ENCODE data around the gene UCHL3. TPM values are rescaled to one million over a fixed set of nuclear protein-coding genes. Genes with fewer than 3 reads are reported as not detected.

UCHL3 gene
- total RNA-seq: 29.6 and 52.5 TPM in 2 replicates

GRCh38 chr13:75549262-75550158 lies at the start of gene UCHL3:
Gene UCHL3, plus strand, starts transcription at chr13:75549791. Its CDS starts 30 bp downstream, at chr13:75549821.

GRCh38 chr13:75537401-75538365 lies 11.9 kb upstream of the UCHL3 start, which contains the start of gene COMMD6:
Gene COMMD6, minus strand, starts transcription at chr13:75537841. Its CDS starts 36 bp downstream, at chr13:75537805.

GRCh38 chr13:75635828-75636435 lies 86.3 kb downstream of the UCHL3 start, which contains the start of gene LMO7:
Gene LMO7, plus strand, starts transcription at chr13:75636330. Its CDS starts 328 bp downstream, at chr13:75636658.

Other genes starting within 250 kb of the UCHL3 start
- gene TBC1D4, start 67.6 kb upstream of the UCHL3 start, total RNA-seq: 37.6 and 45.3 TPM in 2 replicates
- gene COMMD6, start 11.9 kb upstream of the UCHL3 start, total RNA-seq: 68.7 and 69.0 TPM in 2 replicates
- 14.2 and 71.0 TPM in 2 replicates for gene LMO7, start 86.5 kb downstream of the UCHL3 start, total RNA-seq